Caco-2 (cell line): ENCODE results near the gene LEMD1. TPM values are rescaled to one million over a fixed set of nuclear protein-coding genes. Genes with fewer than 3 reads are reported as not detected.

Experiments
- BruUV-seq: library from RNA; stranded (reverse); fragments of 400-500 nt; replicated peaks from 2 replicates; lab custom pipeline; 2021; lab: Mats Ljungman, UMichigan
- CTCF ChIA-PET: fragments of 300-600 bp; sonication (Branson Sonifier 250); formaldehyde crosslinking; loops from one replicate; lab custom pipeline; 2022; ENCODE audit warnings: antibody characterized with exemption; lab: Charles Lee
- POLR2A ChIA-PET: fragments of 300-600 bp; sonication (Branson Sonifier 250); formaldehyde crosslinking; loops from one replicate; lab custom pipeline; 2022; ENCODE audit warnings: antibody characterized with exemption; lab: Charles Lee
- DNase-seq, 2 experiments: peaks; one replicate each; pipeline versions ENCODE4 v3.0.0 to v3.0.0-alpha.2; 2020 to 2022
- H3K27me3 ChIP-seq: replicated peaks from 2 replicates; pipeline ENCODE4 v1.6.0; 2011; ENCODE audit warnings: low read length; ENCODE audit not compliant: control insufficient read depth, insufficient read depth
- H3K36me3 ChIP-seq: 2 replicates; pipeline ENCODE4 v1.5.1; 2011; ENCODE audit warnings: low read length; ENCODE audit not compliant: control insufficient read depth, insufficient read depth
- H3K4me1 ChIP-seq: fragments of 250-450 bp; sonication (Bioruptor Pico); 2 replicates; pipeline ENCODE4 v1.5.1; 2020; ENCODE audit warnings: mild to moderate bottlenecking
- H3K4me3 ChIP-seq: 2 replicates; pipeline ENCODE4 v1.5.1; 2011; ENCODE audit warnings: low read depth, mild to moderate bottlenecking, control low read depth, low read length
- H3K9me3 ChIP-seq: fragments of 250-450 bp; sonication (Bioruptor Pico); 2 replicates; pipeline ENCODE4 v1.5.1; 2020; ENCODE audit warnings: mild to moderate bottlenecking, moderate library complexity
- H3K27ac Mint-ChIP-seq: one replicate; pipeline ENCODE4 v1.8.0; 2022; ENCODE audit warnings: mixed read lengths; ENCODE audit not compliant: unreplicated experiment
- H3K27me3 Mint-ChIP-seq: one replicate; pipeline ENCODE4 v1.8.0; 2022; ENCODE audit warnings: mixed read lengths; ENCODE audit not compliant: insufficient read depth, unreplicated experiment
- H3K36me3 Mint-ChIP-seq: one replicate; pipeline ENCODE4 v1.8.0; 2022; ENCODE audit warnings: mild to moderate bottlenecking, mixed read lengths; ENCODE audit not compliant: insufficient read depth, unreplicated experiment
- H3K4me1 Mint-ChIP-seq: one replicate; pipeline ENCODE4 v1.8.0; 2022; ENCODE audit warnings: low read depth, mixed read lengths; ENCODE audit not compliant: unreplicated experiment
- H3K4me3 Mint-ChIP-seq: one replicate; pipeline ENCODE4 v1.8.0; 2022; ENCODE audit warnings: mild to moderate bottlenecking, moderate library complexity, mixed read lengths; ENCODE audit not compliant: unreplicated experiment
- H3K9me3 Mint-ChIP-seq: one replicate; pipeline ENCODE4 v1.8.0; 2022; ENCODE audit warnings: mixed read lengths; ENCODE audit not compliant: unreplicated experiment
- CTCF ChIP-seq, 2 experiments: fragments of 200-600 bp in 1 of 2; IDR thresholded peaks; 1 replicate in 1 of 2; 2 replicates in 1 of 2; pipeline versions ENCODE4 v1.5.1 to v1.8.0; 2011 to 2022; ENCODE audit warnings: antibody characterized with exemption in 1 of 2, control low read depth in 1 of 2, inconsistent platforms in 1 of 2, low read depth in 1 of 2, low read length in 1 of 2, mild to moderate bottlenecking in 1 of 2, moderate library complexity in 1 of 2; ENCODE audit not compliant: insufficient read depth in 1 of 2, severe bottlenecking in 1 of 2, unreplicated experiment in 1 of 2
- intact Hi-C: fragments of 100-400 bp; cut with micrococcal nuclease; formaldehyde crosslinking; loops from one replicate; pipeline ENCODE4 v1.10.0; 2022; ENCODE audit not compliant: unreplicated experiment
- total RNA-seq: library from RNA; stranded (reverse); gene quantifications from 2 replicates; pipeline ENCODE4 v1.2.3, GENCODE V29; 2022

Gene LEMD1
- total RNA-seq, 1 experiment from 2014 or later: not detected

- H3K36me3 Mint-ChIP-seq: no peaks in the 10 kb centered on the region
- Histone ChIP-seq H3K36me3 (no peaks in the 10 kb centered on the region), H3K4me3 (peak overlapping the region; percentile 25), H3K9me3 (no peaks in the 10 kb centered on the region), H3K4me1 (peaks cover 32% of the 10 kb centered on the region), H3K27me3 (no peaks in the 10 kb centered on the region; the same call in 1 of the 2 replicates)
- CTCF ChIA-PET: interaction anchor here (0.6 to 1.5 kb wide), 5 partner anchors 9 to 96 kb away, joined by 3 to 5 read pairs (median 4); no protein-coding TSS in a partner anchor
- H3K4me1 Mint-ChIP-seq: peaks cover 20% of the 10 kb centered on the region
- peaks cover 3% of the 10 kb centered on the region for H3K27me3 Mint-ChIP-seq
- H3K9me3 Mint-ChIP-seq: no peaks in the 10 kb centered on the region
- POLR2A ChIA-PET: interaction anchor here (0.5 kb wide), 1 partner anchor 101 kb away, joined by 5 read pairs; no protein-coding TSS in a partner anchor
- DNase-seq: peak; percentile 74 to 86
- BruUV-seq: no TSS peak
- intact Hi-C loops: no loop called here
- peak overlapping the region; percentile 71 for H3K4me3 Mint-ChIP-seq
- peak overlapping the region; percentile 84 for H3K27ac Mint-ChIP-seq
- no peak for TF ChIP-seq CTCF (IDR thresholded peaks at IDR 0.05; ENCODE audit: insufficient read depth in 1 of 2, low read depth in 1 of 2, low read length in 1 of 2, severe bottlenecking in 1 of 2, unreplicated experiment in 1 of 2)
Measured at GRCh38 chr1:205449750-205450443, 28.0 kb upstream of the LEMD1 start.

- Mint-ChIP-seq H3K36me3 (no peaks in the 10 kb centered on the region), H3K4me1 (peaks cover 20% of the 10 kb centered on the region), H3K27me3 (peaks cover 3% of the 10 kb centered on the region), H3K4me3 (peak overlapping the region; percentile 71), H3K27ac (peak overlapping the region; percentile 84), H3K9me3 (no peaks in the 10 kb centered on the region)
- H3K36me3 ChIP-seq: no peaks in the 10 kb centered on the region
- H3K4me1 ChIP-seq: peaks cover 32% of the 10 kb centered on the region
- intact Hi-C loops: no loop called here
- BruUV-seq: TSS peak; percentile 15
- CTCF ChIA-PET: interaction anchor here (0.6 to 1.5 kb wide), 5 partner anchors 8 to 95 kb away, joined by 3 to 5 read pairs (median 4); no protein-coding TSS in a partner anchor
- H3K4me3 ChIP-seq: peak overlapping the region; percentile 4; the same call in 1 of the 2 replicates
- no peaks in the 10 kb centered on the region for H3K9me3 ChIP-seq
- POLR2A ChIA-PET: interaction anchor here (0.5 kb wide), 1 partner anchor 101 kb away, joined by 5 read pairs; no protein-coding TSS in a partner anchor
- TF ChIP-seq CTCF (IDR thresholded peaks at IDR 0.05; ENCODE audit: insufficient read depth in 1 of 2, low read depth in 1 of 2, low read length in 1 of 2, severe bottlenecking in 1 of 2, unreplicated experiment in 1 of 2): no peak
- H3K27me3 ChIP-seq: no peaks in the 10 kb centered on the region; the same call in 1 of the 2 replicates
- no peak for DNase-seq
Measured at GRCh38 chr1:205449254-205449749, 27.4 kb upstream of the LEMD1 start.

GRCh38 chr1:205448540-205449253 lies 26.8 kb upstream of the LEMD1 start:
- Histone ChIP-seq H3K4me3 (no peak overlapping the region; the same call in 1 of the 2 replicates), H3K4me1 (peaks cover 32% of the 10 kb centered on the region), H3K36me3 (no peaks in the 10 kb centered on the region), H3K9me3 (no peaks in the 10 kb centered on the region), H3K27me3 (no peaks in the 10 kb centered on the region)
- Mint-ChIP-seq H3K9me3 (no peaks in the 10 kb centered on the region), H3K36me3 (no peaks in the 10 kb centered on the region), H3K27ac (peak overlapping the region; percentile 84), H3K4me3 (peak overlapping the region; percentile 71), H3K4me1 (peaks cover 20% of the 10 kb centered on the region), H3K27me3 (peaks cover 3% of the 10 kb centered on the region)
- TF ChIP-seq CTCF (IDR thresholded peaks at IDR 0.05; ENCODE audit: insufficient read depth in 1 of 2, low read depth in 1 of 2, low read length in 1 of 2, severe bottlenecking in 1 of 2, unreplicated experiment in 1 of 2): no peak
- no TSS peak for BruUV-seq
- intact Hi-C loops: no loop called here
- DNase-seq: no peak
- POLR2A ChIA-PET: no interaction called here
- CTCF ChIA-PET: interaction anchor here (1.5 kb wide), 1 partner anchor 10 kb away, joined by 5 read pairs; no protein-coding TSS in a partner anchor
